Suprapubic skin (tissue), 4 donors: ENCODE data around the gene NAE1. TPM values are rescaled to one million over a fixed set of nuclear protein-coding genes. Genes with fewer than 3 reads are reported as not detected.

ENCODE experiments used
- DNase-seq, 2 donors: peaks; one replicate each; pipeline ENCODE4 v3.0.0-alpha.2; 2019; ENCODE audit warnings: low spot score in 2 of 2
- H3K27ac ChIP-seq: fragments of 200-600 bp; sonication (generic); one replicate; pipeline ENCODE4 v1.5.1; 2019
- H3K27me3 ChIP-seq: fragments of 200-600 bp; sonication (generic); one replicate; pipeline ENCODE4 v1.5.1; 2019
- H3K36me3 ChIP-seq: fragments of 200-600 bp; sonication (generic); one replicate; pipeline ENCODE4 v1.5.1; 2019
- H3K4me1 ChIP-seq: fragments of 200-600 bp; sonication (generic); one replicate; pipeline ENCODE4 v1.5.1; 2019
- H3K4me3 ChIP-seq: fragments of 200-600 bp; sonication (generic); one replicate; pipeline ENCODE4 v1.5.1; 2019; ENCODE audit warnings: mild to moderate bottlenecking
- H3K9me3 ChIP-seq: fragments of 200-600 bp; sonication (generic); one replicate; pipeline ENCODE4 v1.5.1; 2019
- CTCF ChIP-seq, 2 donors: fragments of 200-600 bp in 1 of 2; fragments of 450-650 bp in 1 of 2; sonication (generic) in 1 of 2; IDR thresholded peaks; one replicate each; pipeline ENCODE4 v1.5.1; 2016 to 2019; ENCODE audit warnings: antibody characterized with exemption in 2 of 2, mild to moderate bottlenecking in 1 of 2, moderate library complexity in 1 of 2
- EP300 ChIP-seq: sonication (generic); formaldehyde crosslinking; IDR thresholded peaks from one replicate; pipeline ENCODE4 v1.6.1; 2017; ENCODE audit warnings: antibody characterized with exemption
- POLR2A ChIP-seq, 2 donors: fragments of 450-650 bp; IDR thresholded peaks; one replicate each; pipeline ENCODE4 v1.6.1; 2017; ENCODE audit warnings: antibody characterized with exemption in 2 of 2, mild to moderate bottlenecking in 2 of 2, moderate library complexity in 2 of 2
- POLR2AphosphoS5 ChIP-seq, 3 donors: sonication (generic); formaldehyde crosslinking; IDR thresholded peaks; one replicate each; pipeline ENCODE4 v1.6.1; 2017; ENCODE audit warnings: antibody characterized with exemption in 3 of 3
- WGBS: methylation state at CpG from one replicate; pipeline ENCODE4 v1.1.5; 2018; 5-methylcytosine and 5-hydroxymethylcytosine counted together
- total RNA-seq, 4 donors: library from RNA; depleted of rRNA; stranded (reverse); fragments of >200 nt; gene quantifications; one replicate each; pipeline ENCODE4 v1.1.0, GENCODE V29; 2016

Gene NAE1
- total RNA-seq, 4 donors from 2014 or later = 36.2 to 57.5 (median 45.0) TPM

- Histone ChIP-seq H3K4me1 (peaks cover 9% of the 10 kb centered on the region), H3K4me3 (no peak overlapping the region), H3K27ac (no peak overlapping the region), H3K36me3 (peaks cover 5% of the 10 kb centered on the region), H3K27me3 (no peaks in the 10 kb centered on the region), H3K9me3 (no peaks in the 10 kb centered on the region)
- no peak for DNase-seq
- 83% methylated on average over 3 of the region's 3 CpGs for WGBS
- TF ChIP-seq POLR2AphosphoS5 (IDR thresholded peaks at IDR 0.05) (no peak), CTCF (IDR thresholded peaks at IDR 0.05) (no peak), POLR2A (IDR thresholded peaks at IDR 0.05) (no peak), EP300 (no peak)
These were observed 1.4 kb upstream of the NAE1 start for GRCh38 chr16:66832190-66832589.

- H3K4me1 ChIP-seq = no peaks in the 10 kb centered on the region
- 96% methylated on average over 4 of the region's 4 CpGs for WGBS
- H3K9me3 ChIP-seq = no peaks in the 10 kb centered on the region
- no peaks in the 10 kb centered on the region for H3K27me3 ChIP-seq
- H3K4me3 ChIP-seq = no peak overlapping the region
- H3K27ac ChIP-seq = no peak overlapping the region
- peaks cover 65% of the 10 kb centered on the region for H3K36me3 ChIP-seq
- TF ChIP-seq POLR2A (IDR thresholded peaks at IDR 0.05) = no peak
- no peak for TF ChIP-seq POLR2AphosphoS5 (IDR thresholded peaks at IDR 0.05)
- TF ChIP-seq EP300 = no peak
- TF ChIP-seq CTCF (IDR thresholded peaks at IDR 0.05) = no peak
- DNase-seq = no peak
These were observed 6.8 kb downstream of the NAE1 start for GRCh38 chr16:66824006-66824405.

GRCh38 chr16:66814734-66815133 is 16.0 kb downstream of the NAE1 start:
- peaks cover 94% of the 10 kb centered on the region for H3K36me3 ChIP-seq
- 91% methylated on average over 2 of the region's 2 CpGs for WGBS
- no peak for DNase-seq

GRCh38 chr16:66811043-66811442 is 19.7 kb downstream of the NAE1 start:
- DNase-seq = no peak
- Histone ChIP-seq H3K9me3 (no peaks in the 10 kb centered on the region), H3K27ac (no peak overlapping the region), H3K4me3 (no peak overlapping the region), H3K27me3 (no peaks in the 10 kb centered on the region), H3K36me3 (peaks cover 91% of the 10 kb centered on the region), H3K4me1 (no peaks in the 10 kb centered on the region)
- no peak for TF ChIP-seq POLR2A (IDR thresholded peaks at IDR 0.05)
- TF ChIP-seq EP300 = no peak
- TF ChIP-seq POLR2AphosphoS5 (IDR thresholded peaks at IDR 0.05) = no peak
- no peak for TF ChIP-seq CTCF (IDR thresholded peaks at IDR 0.05)
- WGBS = 90% methylated on average over 7 of the region's 7 CpGs

More at GRCh38 chr16:66814734-66815133, 16.0 kb downstream of the NAE1 start:
- H3K4me3 ChIP-seq = no peak overlapping the region
- H3K27me3 ChIP-seq = no peaks in the 10 kb centered on the region
- H3K9me3 ChIP-seq = no peaks in the 10 kb centered on the region
- no peaks in the 10 kb centered on the region for H3K4me1 ChIP-seq
- TF ChIP-seq EP300 (no peak), CTCF (IDR thresholded peaks at IDR 0.05) (no peak), POLR2AphosphoS5 (IDR thresholded peaks at IDR 0.05) (no peak), POLR2A (IDR thresholded peaks at IDR 0.05) (no peak)
- H3K27ac ChIP-seq = no peak overlapping the region

GRCh38 chr16:66810391-66810790 is 20.4 kb downstream of the NAE1 start:
- H3K9me3 ChIP-seq = no peaks in the 10 kb centered on the region
- H3K27ac ChIP-seq = no peak overlapping the region
- H3K27me3 ChIP-seq = no peaks in the 10 kb centered on the region
- no peak for DNase-seq
- peaks cover 90% of the 10 kb centered on the region for H3K36me3 ChIP-seq
- H3K4me3 ChIP-seq = no peak overlapping the region
- TF ChIP-seq EP300 (no peak), POLR2AphosphoS5 (IDR thresholded peaks at IDR 0.05) (no peak)
- no peaks in the 10 kb centered on the region for H3K4me1 ChIP-seq
- 70% methylated on average over 4 of the region's 4 CpGs for WGBS

- no peak overlapping the region for H3K27ac ChIP-seq
- H3K4me1 ChIP-seq = no peaks in the 10 kb centered on the region
- no peaks in the 10 kb centered on the region for H3K27me3 ChIP-seq
- H3K9me3 ChIP-seq = no peaks in the 10 kb centered on the region
- H3K4me3 ChIP-seq = no peak overlapping the region
- 97% methylated on average over 4 of the region's 4 CpGs for WGBS
- DNase-seq = no peak
- no peak for TF ChIP-seq POLR2A (IDR thresholded peaks at IDR 0.05)
- H3K36me3 ChIP-seq = peaks cover 90% of the 10 kb centered on the region
These were observed 21.0 kb downstream of the NAE1 start for GRCh38 chr16:66809765-66810164.
